ENCODE data around the gene ZBTB3.

GRCh38 chr11:62712861-62713260 is 41.1 kb downstream of the ZBTB3 start:
- TF ChIP-seq CTCF (IDR thresholded peaks at IDR 0.05), result no peak
- no peak for TF ChIP-seq POLR2A (IDR thresholded peaks at IDR 0.05)
